Type B pancreatic cell (in vitro differentiated cells): ENCODE data around the gene SNX9. TPM values are rescaled to one million over a fixed set of nuclear protein-coding genes. Genes with fewer than 3 reads are reported as not detected.

ENCODE experiments used
- DNase-seq: peaks from one replicate; pipeline ENCODE4 v3.0.0; 2021; ENCODE audit warnings: mixed read lengths; ENCODE audit not compliant: unreplicated experiment; ENCODE audit errors: extremely low spot score
- H3K27ac Mint-ChIP-seq: 2 replicates; pipeline ENCODE4 v1.8.0; 2021; ENCODE audit warnings: mild to moderate bottlenecking, mixed read lengths
- H3K27me3 Mint-ChIP-seq: 2 replicates; pipeline ENCODE4 v1.8.0; 2021; ENCODE audit warnings: mixed read lengths
- H3K36me3 Mint-ChIP-seq: 2 replicates; pipeline ENCODE4 v1.8.0; 2021; ENCODE audit warnings: mixed read lengths
- H3K4me1 Mint-ChIP-seq: one replicate; pipeline ENCODE4 v1.8.0; 2021; ENCODE audit warnings: mixed read lengths; ENCODE audit not compliant: unreplicated experiment
- H3K4me3 Mint-ChIP-seq: 2 replicates; pipeline ENCODE4 v1.8.0; 2021; ENCODE audit warnings: mild to moderate bottlenecking, mixed read lengths
- H3K9me3 Mint-ChIP-seq: 2 replicates; pipeline ENCODE4 v1.8.0; 2021; ENCODE audit warnings: mixed read lengths
- total RNA-seq: library from RNA; stranded (reverse); gene quantifications from 2 replicates; pipeline ENCODE4 v1.2.1, GENCODE V29; 2021; ENCODE audit warnings: low replicate concordance
- TF ChIP-seq, protein P1 (sequence below): fragments of 200-600 bp; sonication (generic); conservative IDR thresholded peaks from 2 replicates; pipeline ENCODE4 v1.5.0; 2021; ENCODE audit warnings: antibody characterized with exemption, mild to moderate bottlenecking

Gene SNX9
- total RNA-seq, 1 donor from 2014 or later = 23.2 TPM

DNA sequence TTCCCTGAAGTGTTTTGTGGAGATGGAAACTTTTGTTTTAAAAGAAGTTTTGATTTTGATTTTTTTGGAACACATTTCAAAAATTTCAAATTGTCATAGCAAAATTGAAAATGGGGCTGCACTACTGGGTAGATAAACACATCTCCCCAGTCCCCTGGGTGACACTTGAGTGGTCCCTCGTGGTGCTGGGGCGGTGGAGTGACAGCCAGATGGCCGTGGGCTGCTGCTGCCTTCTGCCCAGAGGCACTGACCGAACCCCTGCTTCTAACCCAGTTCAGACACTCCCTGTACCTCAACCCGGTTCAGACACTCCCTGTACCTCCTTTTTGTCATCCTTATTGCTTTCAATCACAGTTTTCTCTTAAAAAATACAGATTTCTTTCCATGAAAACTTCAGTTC is 88.7 kb downstream of the SNX9 start:
- Mint-ChIP-seq H3K27me3 (no peaks in the 10 kb centered on the region), H3K4me1 (no peaks in the 10 kb centered on the region), H3K4me3 (no peak overlapping the region), H3K27ac (no peak overlapping the region), H3K36me3 (peaks cover 43% of the 10 kb centered on the region), H3K9me3 (no peaks in the 10 kb centered on the region)
- DNase-seq = no peak
- TF ChIP-seq, protein P1, sequence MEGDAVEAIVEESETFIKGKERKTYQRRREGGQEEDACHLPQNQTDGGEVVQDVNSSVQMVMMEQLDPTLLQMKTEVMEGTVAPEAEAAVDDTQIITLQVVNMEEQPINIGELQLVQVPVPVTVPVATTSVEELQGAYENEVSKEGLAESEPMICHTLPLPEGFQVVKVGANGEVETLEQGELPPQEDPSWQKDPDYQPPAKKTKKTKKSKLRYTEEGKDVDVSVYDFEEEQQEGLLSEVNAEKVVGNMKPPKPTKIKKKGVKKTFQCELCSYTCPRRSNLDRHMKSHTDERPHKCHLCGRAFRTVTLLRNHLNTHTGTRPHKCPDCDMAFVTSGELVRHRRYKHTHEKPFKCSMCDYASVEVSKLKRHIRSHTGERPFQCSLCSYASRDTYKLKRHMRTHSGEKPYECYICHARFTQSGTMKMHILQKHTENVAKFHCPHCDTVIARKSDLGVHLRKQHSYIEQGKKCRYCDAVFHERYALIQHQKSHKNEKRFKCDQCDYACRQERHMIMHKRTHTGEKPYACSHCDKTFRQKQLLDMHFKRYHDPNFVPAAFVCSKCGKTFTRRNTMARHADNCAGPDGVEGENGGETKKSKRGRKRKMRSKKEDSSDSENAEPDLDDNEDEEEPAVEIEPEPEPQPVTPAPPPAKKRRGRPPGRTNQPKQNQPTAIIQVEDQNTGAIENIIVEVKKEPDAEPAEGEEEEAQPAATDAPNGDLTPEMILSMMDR = no peak

DNA sequence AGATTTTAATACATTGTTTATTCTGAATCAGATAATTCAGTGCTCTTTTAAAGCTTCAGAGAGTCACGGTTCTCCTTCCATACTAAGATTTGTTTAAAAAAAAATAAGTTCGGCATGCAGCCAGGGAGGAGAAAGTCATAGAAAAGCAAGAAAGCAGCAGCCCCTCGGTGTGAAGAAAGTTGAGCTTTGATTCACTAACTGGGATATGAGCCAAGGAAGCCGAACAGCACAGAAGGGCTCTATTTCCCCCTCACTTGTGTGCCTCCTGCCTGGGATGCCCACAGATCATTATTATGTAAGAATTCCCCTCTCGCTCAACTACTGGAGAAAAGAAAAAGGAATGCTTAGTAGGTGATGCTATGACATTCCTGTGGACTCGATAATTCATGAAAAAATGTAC is 89.3 kb downstream of the SNX9 start:
- TF ChIP-seq, protein P1 = no peak
- Mint-ChIP-seq H3K9me3 (no peaks in the 10 kb centered on the region), H3K4me3 (no peak overlapping the region), H3K27ac (no peak overlapping the region), H3K4me1 (no peaks in the 10 kb centered on the region), H3K36me3 (peaks cover 43% of the 10 kb centered on the region), H3K27me3 (no peaks in the 10 kb centered on the region)
- no peak for DNase-seq

DNA sequence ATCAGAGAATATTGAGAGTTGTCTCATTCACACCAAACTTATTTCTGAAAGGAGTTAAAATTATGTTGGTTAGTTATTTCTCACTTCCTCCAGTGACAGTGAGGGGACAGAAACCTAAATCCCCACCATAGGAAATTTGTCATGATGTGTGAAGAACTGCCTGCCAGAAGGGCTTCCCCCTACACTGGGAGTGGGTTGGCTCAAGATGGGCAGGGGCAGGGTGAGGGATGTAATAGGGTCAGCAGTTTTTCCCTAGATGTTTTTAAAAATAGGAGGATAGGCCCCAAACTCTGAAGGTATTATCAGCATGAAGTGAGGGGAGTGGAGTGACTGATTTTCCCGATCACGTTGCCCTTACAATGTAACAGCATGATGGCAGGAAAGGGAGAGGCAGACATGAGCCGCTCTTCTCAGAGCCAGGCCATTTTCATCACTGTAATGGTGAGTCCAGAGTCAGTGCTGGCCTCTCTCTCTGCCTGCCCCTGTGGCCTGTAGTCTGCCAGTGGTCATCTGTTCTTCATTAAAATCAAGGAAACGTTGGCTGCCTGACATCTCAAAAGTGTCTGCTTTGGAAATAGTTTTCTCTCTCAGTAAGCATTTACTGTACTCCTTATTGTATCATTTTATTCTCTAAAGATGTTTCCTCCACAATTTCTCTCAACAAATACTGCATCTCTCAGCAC is 98.8 kb downstream of the SNX9 start:
- TF ChIP-seq, protein P1 = no peak
- no peaks in the 10 kb centered on the region for H3K27me3 Mint-ChIP-seq
- H3K36me3 Mint-ChIP-seq = peaks cover 42% of the 10 kb centered on the region
- H3K9me3 Mint-ChIP-seq = peaks cover 6% of the 10 kb centered on the region
- DNase-seq = no peak
- no peak overlapping the region for H3K4me3 Mint-ChIP-seq
- no peak overlapping the region for H3K27ac Mint-ChIP-seq
- no peaks in the 10 kb centered on the region for H3K4me1 Mint-ChIP-seq

DNA sequence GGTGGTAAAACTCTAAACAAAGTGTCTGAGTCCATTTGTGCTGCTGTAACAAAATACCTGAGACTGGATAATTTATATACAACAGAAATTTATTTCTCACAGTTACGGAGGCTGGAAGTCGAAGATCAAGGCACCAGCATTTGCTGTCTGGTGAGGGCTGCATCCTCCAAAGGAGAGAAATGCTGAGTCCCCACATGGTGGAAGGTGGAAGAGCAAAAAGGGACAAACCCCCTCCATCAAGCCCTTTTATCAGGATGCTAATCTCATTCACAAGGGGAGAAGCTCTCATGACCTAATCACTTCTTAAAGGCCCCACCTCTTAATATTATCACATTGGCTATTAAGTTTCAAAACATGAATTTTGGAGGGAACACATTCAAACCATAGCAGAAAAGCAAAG is 102.7 kb downstream of the SNX9 start:
- no peak for DNase-seq
- peaks cover 26% of the 10 kb centered on the region for H3K36me3 Mint-ChIP-seq
- TF ChIP-seq, protein P1 = no peak

DNA sequence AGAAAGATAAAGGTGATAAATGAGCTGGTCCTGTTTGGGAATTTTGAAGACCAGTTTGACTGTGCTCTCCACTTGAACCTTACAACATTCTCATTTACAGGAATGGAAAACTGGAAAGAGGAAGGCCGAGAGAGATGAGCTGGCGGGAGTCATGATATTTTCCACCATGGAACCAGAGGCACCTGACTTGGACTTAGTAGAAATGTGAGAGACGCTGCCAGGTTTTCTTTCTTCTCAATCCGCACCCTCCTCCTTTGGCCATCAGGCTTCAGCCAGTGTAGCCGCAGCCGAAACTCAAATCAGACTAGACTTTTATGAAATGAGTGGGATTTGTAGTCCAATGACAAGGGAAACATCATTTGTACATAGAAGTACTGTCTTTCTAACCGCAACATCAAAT is 104.0 kb downstream of the SNX9 start:
- no peaks in the 10 kb centered on the region for H3K27me3 Mint-ChIP-seq
- H3K9me3 Mint-ChIP-seq = no peaks in the 10 kb centered on the region
- no peak overlapping the region for H3K27ac Mint-ChIP-seq
- no peak for DNase-seq
- TF ChIP-seq, protein P1 = no peak
- no peaks in the 10 kb centered on the region for H3K4me1 Mint-ChIP-seq
- H3K4me3 Mint-ChIP-seq = no peak overlapping the region
- peaks cover 24% of the 10 kb centered on the region for H3K36me3 Mint-ChIP-seq

More for the DNA sequence above, 102.7 kb downstream of the SNX9 start:
- no peak overlapping the region for H3K27ac Mint-ChIP-seq
- H3K27me3 Mint-ChIP-seq = no peaks in the 10 kb centered on the region
- H3K4me1 Mint-ChIP-seq = no peaks in the 10 kb centered on the region
- H3K9me3 Mint-ChIP-seq = no peaks in the 10 kb centered on the region
- H3K4me3 Mint-ChIP-seq = no peak overlapping the region
